Smooth muscle cell (in vitro differentiated cells): ENCODE results near the gene TTC1. TPM values are rescaled to one million over a fixed set of nuclear protein-coding genes. Genes with fewer than 3 reads are reported as not detected.

Experiments used
- DNase-seq: peaks from one replicate; lab custom pipeline; 2025; ENCODE audit not compliant: unreplicated experiment; lab: John Stamatoyannopoulos, UW
- H2AFZ ChIP-seq: fragments of 200-600 bp; sonication (generic); 2 replicates; pipeline ENCODE4 v1.6.0; 2016; ENCODE audit warnings: antibody characterized with exemption, low read depth, mild to moderate bottlenecking
- H3F3A ChIP-seq: fragments of 200-600 bp; sonication (generic); 2 replicates; pipeline ENCODE4 v1.6.0; 2017; ENCODE audit warnings: antibody characterized with exemption, low read depth
- H3K27ac ChIP-seq: fragments of 200-600 bp; sonication (generic); 2 replicates; pipeline ENCODE4 v1.5.1; 2016; ENCODE audit warnings: low read depth, mild to moderate bottlenecking
- H3K27me3 ChIP-seq: fragments of 200-600 bp; sonication (generic); 2 replicates; pipeline ENCODE4 v1.6.1; 2016; ENCODE audit warnings: low read depth, mild to moderate bottlenecking
- H3K36me3 ChIP-seq: fragments of 200-600 bp; sonication (generic); 2 replicates; pipeline ENCODE4 v1.5.1; 2016; ENCODE audit warnings: low read depth
- H3K4me1 ChIP-seq: fragments of 200-600 bp; sonication (generic); 2 replicates; pipeline ENCODE4 v1.5.1; 2016; ENCODE audit warnings: low read depth
- H3K4me2 ChIP-seq: fragments of 200-600 bp; sonication (generic); 2 replicates; pipeline ENCODE4 v1.6.0; 2016; ENCODE audit warnings: mild to moderate bottlenecking
- H3K4me3 ChIP-seq: fragments of 200-600 bp; sonication (generic); 2 replicates; pipeline ENCODE4 v1.5.1; 2016; ENCODE audit warnings: mild to moderate bottlenecking
- H3K79me2 ChIP-seq: fragments of 200-600 bp; sonication (generic); 2 replicates; pipeline ENCODE4 v1.6.0; 2016; ENCODE audit warnings: low read depth, mild to moderate bottlenecking
- H3K9ac ChIP-seq: fragments of 200-600 bp; sonication (generic); 2 replicates; pipeline ENCODE4 v1.6.0; 2016; ENCODE audit warnings: low read depth
- H3K9me3 ChIP-seq: fragments of 200-600 bp; sonication (generic); replicated peaks from 2 replicates; pipeline ENCODE4 v1.5.1; 2016; ENCODE audit warnings: low read depth
- H4K20me1 ChIP-seq: fragments of 200-600 bp; sonication (generic); 2 replicates; pipeline ENCODE4 v1.6.0; 2016; ENCODE audit warnings: low read depth
- WGBS: methylation state at CpG from one replicate; pipeline ENCODE4 v1.1.7; 2016; ENCODE audit warnings: low lambda C conversion rate; 5-methylcytosine and 5-hydroxymethylcytosine counted together
- polyA plus RNA-seq: library from polyadenylated mRNA; unstranded; fragments of >200 nt; fragmentation: Nextera tagmentation; extraction: Ambion mirVana; gene quantifications from 2 replicates; pipeline ENCODE4 v1.2.1, GENCODE V29; 2016
- total RNA-seq: library from RNA; depleted of rRNA; stranded (reverse); fragments of >200 nt; gene quantifications from 2 replicates; pipeline ENCODE4 v1.2.3, GENCODE V29; 2014
- TF ChIP-seq, protein P1 (sequence below): fragments of 200-600 bp; sonication (generic); IDR thresholded peaks from 2 replicates; pipeline ENCODE4 v1.5.1; 2017; ENCODE audit warnings: borderline replicate concordance, mild to moderate bottlenecking, antibody characterized with exemption; ENCODE audit not compliant: insufficient read depth, poor library complexity, severe bottlenecking

The TTC1 gene
- total and polyA plus RNA-seq, 2 experiments from 2014 or later = 31.5 to 50.7 TPM

DNA sequence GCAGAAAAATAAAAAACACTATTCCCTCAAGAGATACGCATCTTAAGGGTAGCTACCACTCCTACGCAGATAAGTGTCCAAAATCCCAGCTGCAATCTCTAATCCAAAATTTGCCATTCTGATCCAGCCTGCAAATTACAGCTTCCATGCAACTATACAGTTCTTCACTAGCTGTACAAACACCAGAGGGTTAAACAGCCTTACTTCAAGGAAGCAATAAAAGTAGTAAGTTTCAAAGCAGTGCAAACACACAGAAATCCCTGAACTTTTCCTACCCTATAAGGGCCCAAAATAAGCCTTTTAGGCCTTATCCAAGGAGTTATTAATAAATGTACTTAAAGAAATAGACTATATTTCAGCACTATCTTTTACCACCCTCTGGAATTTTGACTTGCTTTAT lies 70.8 kb downstream of the TTC1 start:
- H3K79me2 ChIP-seq = no peaks in the 10 kb centered on the region
- no peaks in the 10 kb centered on the region for H3K36me3 ChIP-seq
- H4K20me1 ChIP-seq = no peaks in the 10 kb centered on the region
- peaks cover 34% of the 10 kb centered on the region for H3K4me1 ChIP-seq
- peaks cover 24% of the 10 kb centered on the region for H3F3A ChIP-seq
- TF ChIP-seq, protein P1, sequence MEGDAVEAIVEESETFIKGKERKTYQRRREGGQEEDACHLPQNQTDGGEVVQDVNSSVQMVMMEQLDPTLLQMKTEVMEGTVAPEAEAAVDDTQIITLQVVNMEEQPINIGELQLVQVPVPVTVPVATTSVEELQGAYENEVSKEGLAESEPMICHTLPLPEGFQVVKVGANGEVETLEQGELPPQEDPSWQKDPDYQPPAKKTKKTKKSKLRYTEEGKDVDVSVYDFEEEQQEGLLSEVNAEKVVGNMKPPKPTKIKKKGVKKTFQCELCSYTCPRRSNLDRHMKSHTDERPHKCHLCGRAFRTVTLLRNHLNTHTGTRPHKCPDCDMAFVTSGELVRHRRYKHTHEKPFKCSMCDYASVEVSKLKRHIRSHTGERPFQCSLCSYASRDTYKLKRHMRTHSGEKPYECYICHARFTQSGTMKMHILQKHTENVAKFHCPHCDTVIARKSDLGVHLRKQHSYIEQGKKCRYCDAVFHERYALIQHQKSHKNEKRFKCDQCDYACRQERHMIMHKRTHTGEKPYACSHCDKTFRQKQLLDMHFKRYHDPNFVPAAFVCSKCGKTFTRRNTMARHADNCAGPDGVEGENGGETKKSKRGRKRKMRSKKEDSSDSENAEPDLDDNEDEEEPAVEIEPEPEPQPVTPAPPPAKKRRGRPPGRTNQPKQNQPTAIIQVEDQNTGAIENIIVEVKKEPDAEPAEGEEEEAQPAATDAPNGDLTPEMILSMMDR = no peak
- no peak overlapping the region for H3K9ac ChIP-seq
- H3K27ac ChIP-seq = peak overlapping the region; percentile 69
- H3K27me3 ChIP-seq = no peaks in the 10 kb centered on the region
- H3K4me2 ChIP-seq = peak overlapping the region; percentile 77
- DNase-seq = no peak
- no peaks in the 10 kb centered on the region for H3K9me3 ChIP-seq
- H2AFZ ChIP-seq = no peak overlapping the region
- 84% methylated on average over 2 of the region's 2 CpGs for WGBS
- no peak overlapping the region for H3K4me3 ChIP-seq

DNA sequence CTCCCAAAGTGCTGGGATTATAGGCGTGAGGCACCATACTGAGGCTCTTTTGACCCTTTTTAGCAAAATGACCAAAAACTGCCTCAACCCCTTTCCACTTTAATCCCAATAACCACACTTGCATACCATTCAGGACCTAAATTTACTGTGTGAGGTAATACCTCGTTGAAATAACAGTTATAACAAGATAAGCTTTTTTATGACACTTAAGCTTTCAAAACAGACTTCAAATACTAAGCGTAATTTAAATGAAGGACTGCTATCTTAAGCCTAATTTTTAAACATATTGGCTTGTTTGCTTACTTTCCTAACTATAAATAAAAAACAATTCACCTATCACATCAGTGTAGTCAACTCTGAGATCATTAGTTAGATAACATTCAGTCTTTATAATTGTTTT lies 72.6 kb downstream of the TTC1 start:
- 38% methylated on average over 3 of the region's 3 CpGs for WGBS
- TF ChIP-seq, protein P1 = no peak

DNA sequence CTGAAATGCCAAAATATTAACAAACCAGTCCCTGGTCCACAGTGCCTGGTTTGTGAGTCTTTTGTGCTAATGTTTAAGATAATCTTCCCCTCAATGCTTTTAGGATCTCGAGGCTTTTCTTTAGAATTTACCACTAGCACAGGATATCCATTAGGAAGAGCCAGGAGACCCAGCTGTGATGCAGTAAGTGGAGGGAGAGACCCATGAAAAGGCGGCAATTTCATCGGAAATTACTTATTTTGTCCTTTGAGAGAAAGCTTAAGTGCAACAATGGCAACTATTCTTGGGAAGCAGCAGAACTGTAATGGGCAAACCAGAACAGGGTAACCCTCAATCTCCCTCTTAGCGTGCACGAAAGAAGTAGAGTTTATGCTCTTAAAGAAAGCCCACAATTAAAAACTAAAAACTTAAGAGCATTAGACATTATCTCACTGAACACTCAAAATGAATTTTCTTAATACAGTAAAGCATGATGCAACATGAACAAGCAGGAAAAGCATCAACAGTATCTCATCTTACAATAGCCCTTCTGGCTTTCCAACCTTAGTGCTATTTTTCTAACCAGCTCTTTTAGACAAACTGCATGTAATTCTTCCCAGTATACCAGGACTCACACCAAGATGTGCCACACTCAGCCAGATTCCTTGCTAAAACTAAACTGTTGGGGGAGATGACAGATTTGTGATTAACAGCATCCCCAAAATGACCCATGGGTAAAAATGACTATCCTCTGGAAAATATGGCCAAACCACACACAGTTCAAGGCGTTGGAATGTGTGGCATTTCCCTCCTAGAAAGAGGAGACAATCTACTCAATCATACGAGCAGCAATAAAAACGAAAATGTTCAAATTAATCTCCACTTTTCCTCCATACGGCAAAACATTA lies 73.9 kb downstream of the TTC1 start:
- no peaks in the 10 kb centered on the region for H3K36me3 ChIP-seq
- WGBS = 44% methylated on average over 9 of the region's 9 CpGs
- peak overlapping the region; percentile 17 for H3K4me2 ChIP-seq
- H3K4me3 ChIP-seq = no peak overlapping the region
- H3F3A ChIP-seq = peaks cover 13% of the 10 kb centered on the region
- DNase-seq = no peak
- H3K27me3 ChIP-seq = no peaks in the 10 kb centered on the region
- TF ChIP-seq, protein P1 = no peak
- no peaks in the 10 kb centered on the region for H3K79me2 ChIP-seq
- H2AFZ ChIP-seq = no peak overlapping the region
- no peaks in the 10 kb centered on the region for H3K9me3 ChIP-seq
- H3K4me1 ChIP-seq = peaks cover 25% of the 10 kb centered on the region
- no peak overlapping the region for H3K9ac ChIP-seq
- no peaks in the 10 kb centered on the region for H4K20me1 ChIP-seq
- H3K27ac ChIP-seq = peak overlapping the region; percentile 32

More for the DNA sequence above, 72.6 kb downstream of the TTC1 start:
- Histone ChIP-seq H4K20me1 (no peaks in the 10 kb centered on the region), H3K27ac (peak overlapping the region; percentile 69), H3K9ac (no peak overlapping the region), H3K4me1 (peaks cover 25% of the 10 kb centered on the region), H3K4me3 (no peak overlapping the region), H3F3A (peaks cover 20% of the 10 kb centered on the region), H3K79me2 (no peaks in the 10 kb centered on the region), H3K36me3 (no peaks in the 10 kb centered on the region), H3K27me3 (no peaks in the 10 kb centered on the region), H2AFZ (no peak overlapping the region), H3K4me2 (no peak overlapping the region), H3K9me3 (no peaks in the 10 kb centered on the region)
- DNase-seq = no peak
